B cell (primary cell): Measurements from ENCODE around the gene NOTUM. TPM values are rescaled to one million over a fixed set of nuclear protein-coding genes. Genes with fewer than 3 reads are reported as not detected.

Source experiments
- ATAC-seq: fragments of 200-7000 bp; cut with Tn5 transposase; one replicate; pipeline ENCODE4 v1.10.0; 2021; ENCODE audit warnings: low read depth, mild to moderate bottlenecking, moderate number of reproducible peaks, moderate library complexity
- CTCF ChIA-PET: fragments of 350-600 bp; sonication (Branson Sonifier 250); formaldehyde crosslinking; loops from one replicate; lab custom pipeline; 2021; ENCODE audit warnings: antibody characterized with exemption, inconsistent platforms; lab: Charles Lee
- POLR2A ChIA-PET: fragments of 350-600 bp; sonication (Branson Sonifier 250); formaldehyde crosslinking; loops from one replicate; lab custom pipeline; 2021; ENCODE audit warnings: antibody characterized with exemption; lab: Charles Lee
- DNase-seq: peaks from one replicate; pipeline ENCODE4 v3.0.0; 2013
- H2AFZ ChIP-seq: 2 replicates; pipeline ENCODE4 v1.6.1; 2012; ENCODE audit warnings: mild to moderate bottlenecking, low read depth, low read length; ENCODE audit not compliant: insufficient read depth, poor library complexity, severe bottlenecking
- H3K27ac ChIP-seq, 2 donors: 1 replicate in 1 of 2; 2 replicates in 1 of 2; pipeline ENCODE4 v1.5.1; 2012 to 2013; ENCODE audit warnings: low read length in 2 of 2, mild to moderate bottlenecking in 2 of 2, moderate library complexity in 1 of 2
- H3K27me3 ChIP-seq, 4 experiments: fragments of 200-600 bp in 1 of 4; sonication (generic) in 1 of 4; replicated peaks in 1 of 4; 1 replicate in 2 of 4; 2 replicates in 2 of 4; pipeline versions ENCODE4 v1.6.1 to v1.7.0; 2013 to 2016; ENCODE audit warnings: low read length in 3 of 4, mild to moderate bottlenecking in 2 of 4, mixed read lengths in 1 of 4, moderate library complexity in 1 of 4; ENCODE audit not compliant: insufficient read depth in 4 of 4, control insufficient read depth in 3 of 4; ENCODE audit errors: control extremely low read depth in 1 of 4
- H3K36me3 ChIP-seq, 2 experiments: replicated peaks in 1 of 2; 1 replicate in 1 of 2; 2 replicates in 1 of 2; pipeline versions ENCODE4 v1.6.1 to v1.7.1; 2013; ENCODE audit warnings: low read length in 1 of 2; ENCODE audit not compliant: insufficient read depth in 2 of 2, control insufficient read depth in 1 of 2; ENCODE audit errors: control extremely low read depth in 1 of 2, extremely low read depth in 1 of 2
- H3K4me1 ChIP-seq, 2 donors: fragments of 200-600 bp in 1 of 2; sonication (generic) in 1 of 2; 1 replicate in 1 of 2; 2 replicates in 1 of 2; pipeline versions ENCODE4 v1.5.1 to v1.6.1; 2013 to 2017; ENCODE audit warnings: low read length in 2 of 2; ENCODE audit not compliant: control insufficient read depth in 2 of 2, insufficient read depth in 2 of 2
- H3K4me2 ChIP-seq: replicated peaks from 2 replicates; pipeline ENCODE3; 2012; ENCODE audit warnings: mild to moderate bottlenecking, low read depth, low read length; ENCODE audit not compliant: poor library complexity, severe bottlenecking
- H3K4me3 ChIP-seq, 5 experiments: fragments of 200-600 bp in 1 of 5; sonication (generic) in 1 of 5; 1 replicate in 3 of 5; 2 replicates in 2 of 5; pipeline versions ENCODE4 v1.5.1 to v1.7.0; 2011 to 2016; ENCODE audit warnings: low read length in 4 of 5, mild to moderate bottlenecking in 4 of 5, low read depth in 2 of 5, control low read depth in 1 of 5, moderate library complexity in 1 of 5; ENCODE audit not compliant: insufficient read depth in 1 of 5; ENCODE audit errors: control extremely low read depth in 1 of 5, extremely low read depth in 1 of 5
- H3K79me2 ChIP-seq: fragments of 200-600 bp; sonication (generic); one replicate; pipeline ENCODE4 v1.6.0; 2016; ENCODE audit warnings: low read length; ENCODE audit not compliant: control insufficient read depth, insufficient read depth
- H3K9ac ChIP-seq: fragments of 200-600 bp; sonication (generic); 2 replicates; pipeline ENCODE4 v1.6.1; 2017; ENCODE audit warnings: mild to moderate bottlenecking, low read length, moderate library complexity
- H3K9me3 ChIP-seq, 3 donors: one replicate each; pipeline versions ENCODE4 v1.6.1 to v1.7.1; 2013; ENCODE audit warnings: low read length in 2 of 3; ENCODE audit not compliant: control insufficient read depth in 2 of 3, insufficient read depth in 1 of 3; ENCODE audit errors: control extremely low read depth in 1 of 3
- H4K20me1 ChIP-seq: 2 replicates; pipeline ENCODE4 v1.6.0; 2012; ENCODE audit warnings: mild to moderate bottlenecking, low read length; ENCODE audit not compliant: insufficient read depth, control insufficient read depth, poor library complexity, severe bottlenecking
- H3K27ac Mint-ChIP-seq: one replicate; pipeline ENCODE4 v1.8.0; 2021; ENCODE audit warnings: mixed read lengths
- H3K27me3 Mint-ChIP-seq: one replicate; pipeline ENCODE4 v1.8.0; 2021; ENCODE audit warnings: mixed read lengths
- H3K4me1 Mint-ChIP-seq: one replicate; pipeline ENCODE4 v1.8.0; 2021; ENCODE audit warnings: mixed read lengths
- H3K4me3 Mint-ChIP-seq: one replicate; pipeline ENCODE4 v1.8.0; 2021; ENCODE audit warnings: mixed read lengths
- H3K9me3 Mint-ChIP-seq: one replicate; pipeline ENCODE4 v1.8.0; 2022; ENCODE audit warnings: mixed read lengths; ENCODE audit not compliant: insufficient read depth
- CTCF ChIP-seq: fragments of 200-600 bp; IDR thresholded peaks from one replicate; pipeline ENCODE4 v1.8.0; 2022; ENCODE audit warnings: antibody characterized with exemption, mild to moderate bottlenecking
- EZH2 ChIP-seq: IDR thresholded peaks from 2 replicates; pipeline ENCODE4 v1.6.1; 2012; ENCODE audit warnings: borderline replicate concordance, low read depth, mild to moderate bottlenecking, moderate library complexity, low read length; ENCODE audit not compliant: insufficient read depth, poor library complexity, severe bottlenecking
- WGBS: methylation state at CpG from one replicate; pipeline ENCODE4 v1.1.5; 2013; ENCODE audit warnings: missing lambda C conversion rate; ENCODE audit not compliant: insufficient coverage; 5-methylcytosine and 5-hydroxymethylcytosine counted together
- intact Hi-C: fragments of 100-400 bp; cut with micrococcal nuclease; formaldehyde crosslinking; loops from one replicate; pipeline ENCODE4 v1.10.0; 2022
- polyA plus RNA-seq: library from polyadenylated mRNA; depleted of rRNA; stranded (reverse); fragments of >200 nt; gene quantifications from 2 replicates; pipeline ENCODE4 v1.2.3, GENCODE V29; 2012
- total RNA-seq, 2 donors: library from RNA; stranded (reverse); fragments of 120-200 nt in 1 of 2; gene quantifications; 1 replicate in 1 of 2; 2 replicates in 1 of 2; pipeline versions ENCODE4 v1.2.3 to v1.2.4, GENCODE V29; 2013 to 2022

Gene NOTUM
- total and polyA plus RNA-seq, 2 donors (not counting 1 experiment from before 2014, with no cell fraction given), result not detected

DNA sequence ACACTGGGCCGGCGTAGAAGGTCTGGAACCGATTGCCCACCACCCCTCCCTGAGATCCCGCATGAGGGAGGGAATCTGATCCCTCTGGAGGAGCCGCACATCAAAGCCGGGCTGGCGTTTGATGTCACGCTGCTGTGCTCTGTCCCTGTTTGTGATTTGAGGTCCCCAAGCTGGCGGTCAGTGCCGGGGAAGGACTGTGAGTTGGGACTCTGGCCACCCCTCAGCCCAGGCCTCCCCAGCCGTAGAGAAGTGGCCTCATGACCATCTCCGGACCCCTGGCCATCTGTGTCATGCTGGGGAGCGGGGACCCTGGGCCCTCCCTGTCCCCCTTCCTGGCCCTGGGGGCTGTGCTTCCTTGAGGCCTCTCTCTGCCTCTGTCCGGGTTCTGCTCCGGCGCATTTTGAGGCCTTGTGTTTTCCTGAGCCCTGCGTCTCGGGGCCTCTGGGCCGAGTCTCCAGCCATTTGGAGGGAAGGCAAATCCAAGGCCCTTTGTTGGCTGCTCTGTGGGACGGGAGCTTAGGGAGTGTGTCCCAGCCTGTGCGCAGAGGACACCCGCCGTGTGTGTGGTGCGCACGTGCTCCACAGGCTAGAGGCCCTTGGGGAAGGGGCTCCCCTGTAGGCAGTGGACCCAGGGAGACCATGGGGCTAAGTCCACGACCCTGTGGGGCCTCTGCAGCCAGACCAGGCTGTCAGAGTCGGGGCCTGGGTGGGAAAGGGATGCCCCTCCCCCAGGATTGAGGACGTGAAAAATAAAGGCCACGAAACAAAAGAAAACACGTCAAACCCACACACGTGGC lies 31.5 kb upstream of the NOTUM start:
- H3K9me3 Mint-ChIP-seq, result no peaks in the 10 kb centered on the region
- H3K36me3 ChIP-seq, result peaks cover 0 to 2% of the 10 kb centered on the region in 2 experiments
- no peaks in the 10 kb centered on the region for H3K27me3 ChIP-seq
- peaks cover 3% of the 10 kb centered on the region for H3K4me1 Mint-ChIP-seq
- CTCF ChIA-PET, result no interaction called here
- DNase-seq, result no peak
- no peak overlapping the region for H3K4me2 ChIP-seq
- ATAC-seq, result no peak
- H3K4me3 ChIP-seq, result no peak overlapping the region
- H3K9ac ChIP-seq, result no peak overlapping the region
- no peak for TF ChIP-seq CTCF
- TF ChIP-seq EZH2, result no peak
- H4K20me1 ChIP-seq, result peaks cover 20% of the 10 kb centered on the region
- H3K27me3 Mint-ChIP-seq, result no peaks in the 10 kb centered on the region
- no peak overlapping the region for H2AFZ ChIP-seq
- H3K27ac ChIP-seq, result no peak overlapping the region
- H3K4me1 ChIP-seq, result no peaks in the 10 kb centered on the region
- no peak overlapping the region for H3K4me3 Mint-ChIP-seq
- POLR2A ChIA-PET, result no interaction called here
- peaks cover 29% of the 10 kb centered on the region for H3K79me2 ChIP-seq
- intact Hi-C loops, result no loop called here
- H3K9me3 ChIP-seq, result no peaks in the 10 kb centered on the region
- H3K27ac Mint-ChIP-seq, result no peak overlapping the region
- WGBS, result 97% methylated on average over 31 of the region's 31 CpGs

- Mint-ChIP-seq H3K4me1 (peaks cover 3% of the 10 kb centered on the region), H3K27me3 (no peaks in the 10 kb centered on the region), H3K27ac (no peak overlapping the region), H3K9me3 (no peaks in the 10 kb centered on the region), H3K4me3 (no peak overlapping the region)
- Histone ChIP-seq H3K36me3 (peaks cover 0 to 3% of the 10 kb centered on the region in 2 experiments), H3K4me3 (no peak overlapping the region), H4K20me1 (peaks cover 27% of the 10 kb centered on the region), H2AFZ (no peak overlapping the region), H3K27me3 (no peaks in the 10 kb centered on the region), H3K27ac (no peak overlapping the region), H3K9me3 (no peaks in the 10 kb centered on the region), H3K4me2 (no peak overlapping the region), H3K4me1 (no peaks in the 10 kb centered on the region), H3K9ac (no peak overlapping the region), H3K79me2 (peaks cover 36% of the 10 kb centered on the region)
- DNase-seq (no peak), ATAC-seq (no peak)
- WGBS, result 85% methylated on average over 27 of the region's 31 CpGs
- POLR2A ChIA-PET, result no interaction called here
- CTCF ChIA-PET, result no interaction called here
- TF ChIP-seq CTCF (no peak), EZH2 (no peak)
- intact Hi-C loops, result no loop called here
Observed at GRCh38 chr17:81991684-81992305, 30.8 kb upstream of the NOTUM start.
